HG02798 (cell line): ENCODE data around the gene SSX2.
"Not testable (repeated sequence)": the region's sequence is repeated elsewhere in the genome, so short reads cannot be mapped to it uniquely, and the experiment has no call there.

Experiments
- ATAC-seq: cut with Tn5 transposase; IDR thresholded peaks from one replicate; pipeline ENCODE4 v1.9.1; 2021; ENCODE audit warnings: mild to moderate bottlenecking; ENCODE audit not compliant: unreplicated experiment, poor library complexity

The SSX2 gene, protein sequence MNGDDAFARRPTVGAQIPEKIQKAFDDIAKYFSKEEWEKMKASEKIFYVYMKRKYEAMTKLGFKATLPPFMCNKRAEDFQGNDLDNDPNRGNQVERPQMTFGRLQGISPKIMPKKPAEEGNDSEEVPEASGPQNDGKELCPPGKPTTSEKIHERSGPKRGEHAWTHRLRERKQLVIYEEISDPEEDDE

DNA sequence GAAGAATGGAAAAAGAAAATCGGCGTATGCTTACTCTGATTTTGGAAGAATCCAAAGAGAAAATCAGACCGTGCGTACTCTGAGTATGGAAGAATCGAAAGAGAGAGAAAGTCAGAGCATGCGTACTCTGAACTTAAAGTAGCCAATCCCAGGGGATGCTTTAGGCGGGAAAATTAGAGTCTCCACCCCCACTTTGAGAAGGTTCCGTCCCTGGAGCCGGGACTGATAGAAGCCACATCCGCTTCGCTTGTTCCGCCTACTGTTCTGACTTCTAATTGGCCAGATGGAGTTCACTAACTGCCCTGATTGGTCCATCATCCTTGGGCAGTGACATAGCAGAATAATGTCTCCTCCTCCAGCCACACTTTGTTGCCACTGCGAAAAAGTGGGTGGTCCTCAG lies at the start of gene SSX2:
SSX2 (minus strand) TSS at position 101 of the 400 bp plus-strand sequence. CDS start 1,429 bp downstream, outside the sequence.
- not testable (repeated sequence) for ATAC-seq

DNA sequence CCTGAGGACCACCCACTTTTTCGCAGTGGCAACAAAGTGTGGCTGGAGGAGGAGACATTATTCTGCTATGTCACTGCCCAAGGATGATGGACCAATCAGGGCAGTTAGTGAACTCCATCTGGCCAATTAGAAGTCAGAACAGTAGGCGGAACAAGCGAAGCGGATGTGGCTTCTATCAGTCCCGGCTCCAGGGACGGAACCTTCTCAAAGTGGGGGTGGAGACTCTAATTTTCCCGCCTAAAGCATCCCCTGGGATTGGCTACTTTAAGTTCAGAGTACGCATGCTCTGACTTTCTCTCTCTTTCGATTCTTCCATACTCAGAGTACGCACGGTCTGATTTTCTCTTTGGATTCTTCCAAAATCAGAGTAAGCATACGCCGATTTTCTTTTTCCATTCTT lies 44.0 kb upstream of the SSX2 start, which contains the start of gene SSX2B:
SSX2B (plus strand) TSS at position 301 of the 400 bp plus-strand sequence. CDS start 1,429 bp downstream, outside the sequence.
- not testable (repeated sequence) for ATAC-seq

DNA sequence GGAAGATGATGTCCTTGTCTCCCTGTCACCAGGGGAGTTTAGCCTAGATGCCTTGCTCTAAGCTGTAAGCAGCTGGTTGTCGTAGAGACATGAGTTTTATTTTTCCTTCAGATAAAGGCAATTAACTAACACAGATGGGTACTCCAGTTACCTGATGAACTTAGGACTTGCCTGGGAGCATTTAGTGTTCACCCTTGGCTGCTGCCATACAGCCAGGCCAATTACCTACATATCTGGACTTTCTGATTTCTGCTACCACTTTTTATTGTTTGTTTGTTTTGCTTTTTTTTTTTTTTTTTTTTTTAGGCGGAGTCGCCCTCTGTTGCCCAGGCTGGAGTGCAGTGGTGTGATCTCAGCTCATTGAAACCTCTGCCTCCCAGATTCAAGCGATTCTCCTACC lies 14.9 kb downstream of the SSX2 start:
- not testable (repeated sequence) for ATAC-seq

DNA sequence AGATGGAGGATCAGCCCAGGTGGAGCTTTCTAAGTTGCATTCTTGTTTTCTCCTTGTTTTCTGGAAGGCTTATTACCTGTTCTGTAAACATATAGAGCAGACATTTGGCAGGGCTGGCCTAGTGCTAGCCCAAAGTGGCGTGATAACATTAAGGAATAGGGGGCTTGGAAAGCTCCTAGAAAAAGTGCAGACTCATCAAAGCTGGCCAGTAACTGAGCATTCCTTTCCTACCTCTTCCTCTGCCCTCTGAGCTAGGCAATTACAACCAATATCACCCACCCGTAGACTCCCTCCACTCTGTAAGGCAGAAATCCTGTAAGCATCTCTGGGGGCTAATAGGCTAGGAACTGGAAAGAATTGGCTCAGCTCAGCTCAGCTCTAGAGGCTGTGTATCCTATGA lies 44.8 kb downstream of the SSX2 start:
- not testable (repeated sequence) for ATAC-seq

DNA sequence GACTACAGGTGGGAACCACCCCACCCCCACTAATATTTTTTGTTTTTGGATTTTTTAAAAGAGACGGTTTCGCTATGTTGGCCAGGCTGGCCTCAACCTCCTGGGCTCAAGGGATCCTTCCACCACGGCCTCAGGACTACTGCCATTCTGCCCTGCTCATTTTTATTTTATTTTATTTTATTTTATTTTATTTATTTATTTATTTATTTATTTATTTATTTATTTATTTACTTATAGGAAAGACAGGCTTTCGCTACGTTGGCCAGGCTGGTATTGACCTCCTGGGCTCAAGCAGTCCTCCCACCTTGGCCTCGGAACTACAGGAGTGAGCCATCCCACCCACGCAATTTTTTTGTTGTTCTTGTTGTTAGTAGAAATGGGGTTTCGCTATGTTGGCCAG lies 51.5 kb downstream of the SSX2 start:
- ATAC-seq, result not testable (repeated sequence)

DNA sequence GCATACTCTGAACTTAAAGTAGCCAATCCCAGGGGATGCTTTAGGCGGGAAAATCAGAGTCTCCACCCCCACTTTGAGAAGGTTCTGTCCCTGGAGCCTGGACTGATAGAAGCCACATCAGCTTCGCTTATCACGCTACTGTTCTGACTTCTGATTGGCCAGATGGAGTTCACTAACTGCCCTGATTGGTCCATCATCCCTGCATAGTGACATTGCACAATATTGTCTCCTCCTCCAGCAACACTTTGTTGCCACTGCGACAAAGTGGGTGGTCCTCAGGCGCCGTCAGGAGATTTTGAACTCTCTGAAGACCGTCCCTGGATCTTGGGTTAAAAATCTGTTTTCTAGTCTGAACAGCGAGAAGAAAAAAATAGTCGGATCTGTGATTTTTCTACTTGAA lies 52.2 kb downstream of the SSX2 start, which contains the start of gene SSX7:
SSX7 (minus strand) TSS at position 101 of the 400 bp plus-strand sequence. CDS start 1,428 bp downstream, outside the sequence.
- ATAC-seq, result not testable (repeated sequence)

DNA sequence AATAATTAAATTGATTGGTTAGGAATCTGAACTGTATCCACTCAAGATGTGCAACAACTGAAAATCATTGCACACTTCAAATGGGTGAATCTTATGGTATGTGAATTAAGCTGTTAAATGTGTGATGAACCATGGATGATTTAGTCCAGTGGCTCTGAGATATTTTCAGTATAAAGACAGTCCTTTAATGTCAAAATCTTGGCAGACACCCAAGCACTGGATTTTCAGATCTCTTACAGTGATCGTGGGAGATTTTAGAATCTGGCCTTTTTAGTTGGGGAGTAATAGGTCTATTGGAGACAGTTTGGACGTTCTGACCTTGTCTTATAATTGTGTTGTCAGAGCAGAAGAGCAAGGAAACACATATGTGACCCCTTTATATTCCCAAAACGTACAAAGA lies 56.3 kb downstream of the SSX2 start:
- ATAC-seq, result not testable (repeated sequence)

DNA sequence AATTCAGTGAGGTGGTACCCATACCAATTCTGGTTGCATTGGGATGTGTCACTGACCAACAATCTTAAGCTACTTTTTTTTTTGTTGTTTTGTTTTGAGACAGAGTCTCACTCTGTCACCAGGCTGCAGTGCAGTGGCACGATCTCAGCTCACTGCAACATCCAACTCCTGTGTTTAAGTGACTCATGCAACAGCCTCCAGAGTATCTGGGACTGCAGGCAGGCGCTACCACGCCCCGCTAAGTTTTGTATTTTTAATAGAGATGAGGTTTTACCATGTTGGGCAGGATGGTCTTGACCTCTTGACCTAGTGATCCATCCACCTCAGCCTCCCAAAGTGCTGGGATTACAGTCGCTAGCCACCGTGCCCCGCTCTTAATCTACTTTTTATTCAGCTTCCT lies 58.0 kb downstream of the SSX2 start:
- ATAC-seq, result not testable (repeated sequence)
